HepG2 (cell line): ENCODE results near the gene INTS4. TPM values are rescaled to one million over a fixed set of nuclear protein-coding genes. Genes with fewer than 3 reads are reported as not detected.

Source experiments
- ARID5B ChIP-seq: IDR thresholded peaks from 2 replicates; pipeline ENCODE4 v1.4.0; 2020; ENCODE audit warnings: mild to moderate bottlenecking, missing genetic modification reagents
- GLMP ChIP-seq: sonication (generic); formaldehyde crosslinking; IDR thresholded peaks from 2 replicates; pipeline ENCODE4 v1.9.0; 2021; ENCODE audit warnings: missing genetic modification reagents, mild to moderate bottlenecking, borderline replicate concordance
- HIC2 ChIP-seq: sonication (generic); formaldehyde crosslinking; IDR thresholded peaks from 2 replicates; pipeline ENCODE4 v1.9.0; 2022; ENCODE audit warnings: low read depth, missing genetic modification reagents
- HMG20B ChIP-seq: conservative IDR thresholded peaks from 2 replicates; pipeline ENCODE4 v1.6.1; 2016; ENCODE audit warnings: missing genetic modification reagents, missing compliant biosample characterization
- JARID2 ChIP-seq: sonication (generic); formaldehyde crosslinking; IDR thresholded peaks from 2 replicates; pipeline ENCODE4 v1.8.1; 2023; ENCODE audit warnings: missing genetic modification reagents, inconsistent platforms; ENCODE audit not compliant: insufficient replicate concordance
- KLF16 ChIP-seq, 2 experiments: sonication (generic) in 1 of 2; formaldehyde crosslinking in 1 of 2; IDR thresholded peaks; 2 replicates each; pipeline versions ENCODE4 v1.6.1 to v1.8.0; 2016 to 2023; ENCODE audit warnings: missing genetic modification reagents in 2 of 2, missing compliant biosample characterization in 1 of 2
- MAX ChIP-seq: IDR thresholded peaks from 2 replicates; pipeline ENCODE4 v1.6.1; 2012; ENCODE audit warnings: inconsistent platforms
- MED1 ChIP-seq: sonication (generic); formaldehyde crosslinking; IDR thresholded peaks from 2 replicates; pipeline ENCODE4 v1.4.0; 2020; ENCODE audit warnings: missing genetic modification reagents
- NRL ChIP-seq: sonication (generic); formaldehyde crosslinking; IDR thresholded peaks from 2 replicates; pipeline ENCODE4 v1.5.0; 2020; ENCODE audit warnings: missing genetic modification reagents, mild to moderate bottlenecking, moderate library complexity, borderline replicate concordance
- PATZ1 ChIP-seq: sonication (generic); formaldehyde crosslinking; IDR thresholded peaks from 2 replicates; pipeline ENCODE4 v1.4.0; 2020; ENCODE audit warnings: missing genetic modification reagents
- SAP130 ChIP-seq: IDR thresholded peaks from 2 replicates; pipeline ENCODE4 v1.6.1; 2016; ENCODE audit warnings: low read depth
- TAF15 ChIP-seq: fragments of 200-400 bp; formaldehyde crosslinking; IDR thresholded peaks from one replicate; pipeline ENCODE4 v1.6.1; 2018; ENCODE audit warnings: mild to moderate bottlenecking, low read depth, low read length; ENCODE audit not compliant: poor library complexity, severe bottlenecking
- TOPORS ChIP-seq: sonication (generic); formaldehyde crosslinking; IDR thresholded peaks from 2 replicates; pipeline ENCODE4 v1.8.0; 2023; ENCODE audit warnings: mild to moderate bottlenecking, missing genetic modification reagents
- ZBTB26 ChIP-seq: IDR thresholded peaks from 2 replicates; pipeline ENCODE4 v1.6.1; 2016; ENCODE audit warnings: missing compliant biosample characterization, missing genetic modification reagents, borderline replicate concordance
- ZFP91 ChIP-seq: sonication (generic); formaldehyde crosslinking; IDR thresholded peaks from 2 replicates; pipeline ENCODE4 v1.9.0; 2022; ENCODE audit warnings: missing genetic modification reagents, mild to moderate bottlenecking, borderline replicate concordance
- ZFY ChIP-seq: sonication (generic); formaldehyde crosslinking; IDR thresholded peaks from 2 replicates; pipeline ENCODE4 v1.4.0; 2020; ENCODE audit warnings: missing genetic modification reagents
- ZNF589 ChIP-seq: sonication (generic); formaldehyde crosslinking; conservative IDR thresholded peaks from 2 replicates; pipeline ENCODE4 v1.8.0; 2022; ENCODE audit warnings: mild to moderate bottlenecking, moderate library complexity, missing genetic modification reagents
- polyA plus RNA-seq, 8 experiments: library from polyadenylated mRNA; depleted of rRNA in 3 of 8; stranded (reverse) in 7 of 8; unstranded in 1 of 8; fragments of >200 nt; fragmentation: Illumina TruSeq in 4 of 8; extraction: Trizol in 4 of 8; gene quantifications; 2 replicates each; pipeline versions ENCODE4 v1.2.1 to v1.2.3, GENCODE V29; 2011 to 2016; ENCODE audit warnings: low read depth in 4 of 8, missing spikeins in 1 of 8, mixed read lengths in 1 of 8; ENCODE audit not compliant: insufficient read depth in 1 of 8
- total RNA-seq, 5 experiments: library from RNA; depleted of rRNA; stranded (reverse); fragments of >200 nt; fragmentation: Illumina TruSeq; extraction: Trizol; gene quantifications; 2 replicates each; pipeline ENCODE4 v1.2.3, GENCODE V29; 2016; ENCODE audit warnings: low read depth in 1 of 5

Gene INTS4
- total and polyA plus RNA-seq, 2 of the 13 experiments (the other 11 are each of a cell fraction or from before 2014, with no cell fraction given), result 37.3 to 44.8 TPM

- TF ChIP-seq ARID5B, result peak; percentile 42; the same call in 1 of the 2 replicates
- TF ChIP-seq HMG20B (CRISPR knock-in tag), result peak; percentile 65
- TF ChIP-seq MAX, result peak; percentile 63
- no peak for TF ChIP-seq MED1 (CRISPR knock-in tag)
- TF ChIP-seq GLMP (CRISPR knock-in tag), result no peak
- no peak for TF ChIP-seq NRL (CRISPR knock-in tag)
- no peak for TF ChIP-seq ZNF589
- TF ChIP-seq HIC2 (CRISPR knock-in tag), result peak; percentile 76
- TF ChIP-seq PATZ1 (CRISPR knock-in tag), result peak; percentile 39; the same call in 1 of the 2 replicates
- TF ChIP-seq TOPORS (CRISPR knock-in tag), result no peak
- TF ChIP-seq JARID2 (CRISPR knock-in tag), result no peak
- TF ChIP-seq ZFY (CRISPR knock-in tag), result peak; percentile 26; the same call in 1 of the 2 replicates
- TF ChIP-seq TAF15, result no peak
- TF ChIP-seq ZFP91 (CRISPR knock-in tag), result peak; percentile 54; the same call in 1 of the 2 replicates
- peak; percentile 70 for TF ChIP-seq SAP130
- TF ChIP-seq ZBTB26 (CRISPR knock-in tag), result peak; percentile 25; the same call in 1 of the 2 replicates
- 0 out of 4 replicates have a peak, but pooled peaks of 1 of the 2 experiments have one; percentile 25 for TF ChIP-seq KLF16 (CRISPR knock-in tag; IDR thresholded peaks at IDR 0.05)
Observed at GRCh38 chr11:78037056-78037455, 42.6 kb upstream of the INTS4 start (continued).
